CD4-positive, alpha-beta memory T cell (primary cell): ENCODE measurements around the gene HOXB5. TPM values are rescaled to one million over a fixed set of nuclear protein-coding genes. Genes with fewer than 3 reads are reported as not detected.

Source experiments
- CTCF ChIA-PET: fragments of 350-600 bp; sonication (Branson Sonifier 250); formaldehyde crosslinking; loops from one replicate; lab custom pipeline; 2021; ENCODE audit warnings: inconsistent platforms; ENCODE audit not compliant: partially characterized antibody; lab: Charles Lee
- POLR2A ChIA-PET: fragments of 350-600 bp; sonication (Branson Sonifier 250); formaldehyde crosslinking; loops from one replicate; lab custom pipeline; 2021; ENCODE audit not compliant: partially characterized antibody; lab: Charles Lee
- DNase-seq, 5 donors: peaks; one replicate each; pipeline versions ENCODE4 v3.0.0 to v3.0.0-alpha.2; 2020 to 2022; ENCODE audit warnings: mixed read lengths in 1 of 5
- H3K27ac ChIP-seq: one replicate; pipeline ENCODE4 v1.7.0; 2013; ENCODE audit warnings: low read depth, low read length
- H3K27me3 ChIP-seq: 2 replicates; pipeline ENCODE4 v1.7.0; 2013; ENCODE audit warnings: mild to moderate bottlenecking, low read length, moderate library complexity; ENCODE audit not compliant: insufficient read depth
- H3K36me3 ChIP-seq: 2 replicates; pipeline ENCODE4 v1.7.0; 2013; ENCODE audit warnings: mild to moderate bottlenecking, low read length, moderate library complexity; ENCODE audit not compliant: insufficient read depth
- H3K4me1 ChIP-seq: 2 replicates; pipeline ENCODE4 v1.7.0; 2013; ENCODE audit warnings: mild to moderate bottlenecking, low read length, moderate library complexity; ENCODE audit not compliant: insufficient read depth
- H3K4me3 ChIP-seq, 2 donors: one replicate each; pipeline ENCODE4 v1.7.0; 2013; ENCODE audit warnings: low read length in 2 of 2, mild to moderate bottlenecking in 1 of 2
- H3K9me3 ChIP-seq, 2 donors: one replicate each; pipeline ENCODE4 v1.7.0; 2013; ENCODE audit warnings: low read length in 2 of 2, control low read depth in 1 of 2; ENCODE audit not compliant: control insufficient read depth in 1 of 2
- H3K27ac Mint-ChIP-seq, 7 donors: one replicate each; pipeline ENCODE4 v1.8.0; 2020 to 2021; ENCODE audit warnings: mixed read lengths in 7 of 7, mild to moderate bottlenecking in 6 of 7, inconsistent platforms in 3 of 7, moderate library complexity in 3 of 7
- H3K27me3 Mint-ChIP-seq, 2 donors: one replicate each; pipeline ENCODE4 v1.8.0; 2020 to 2021; ENCODE audit warnings: mixed read lengths in 2 of 2
- H3K36me3 Mint-ChIP-seq, 2 donors: one replicate each; pipeline ENCODE4 v1.8.0; 2020 to 2021; ENCODE audit warnings: mixed read lengths in 2 of 2, inconsistent platforms in 1 of 2, mild to moderate bottlenecking in 1 of 2
- H3K4me1 Mint-ChIP-seq, 4 donors: one replicate each; pipeline ENCODE4 v1.8.0; 2020 to 2021; ENCODE audit warnings: mixed read lengths in 4 of 4, mild to moderate bottlenecking in 1 of 4
- H3K4me3 Mint-ChIP-seq, 8 donors: one replicate each; pipeline ENCODE4 v1.8.0; 2020 to 2021; ENCODE audit warnings: mixed read lengths in 8 of 8, mild to moderate bottlenecking in 7 of 8, moderate library complexity in 6 of 8, inconsistent platforms in 3 of 8
- H3K9me3 Mint-ChIP-seq, 8 donors: one replicate each; pipeline ENCODE4 v1.8.0; 2020 to 2021; ENCODE audit warnings: mixed read lengths in 8 of 8, mild to moderate bottlenecking in 5 of 8, inconsistent platforms in 3 of 8, moderate library complexity in 1 of 8
- intact Hi-C: fragments of 100-400 bp; cut with micrococcal nuclease; formaldehyde crosslinking; loops from one replicate; pipeline ENCODE4 v1.15.1; 2023
- polyA plus RNA-seq, 2 donors: library from polyadenylated mRNA; unstranded; fragments of 300-500 nt; fragmentation: Illumina TruSeq; gene quantifications; one replicate each; pipeline ENCODE4 v1.2.3, GENCODE V29; 2021
- total RNA-seq, 2 experiments: library from RNA; stranded (reverse); gene quantifications; one replicate each; pipeline ENCODE4 v1.2.3, GENCODE V29; 2021

Gene HOXB5
- total and polyA plus RNA-seq, 4 experiments from 2014 or later, result not detected

GRCh38 chr17:48631693-48632578, 38.4 kb upstream of the HOXB5 start:
- POLR2A ChIA-PET, result no interaction called here
- CTCF ChIA-PET, result interaction anchor here (0.7 to 1.7 kb wide), 7 partner anchors 10 to 252 kb away, joined by 3 to 5 read pairs (median 4); partner anchors contain the start of gene HOXB8
- Histone ChIP-seq H3K4me3 (no peak overlapping the region), H3K27me3 (peaks cover 68% of the 10 kb centered on the region), H3K36me3 (no peaks in the 10 kb centered on the region), H3K4me1 (peaks cover 20% of the 10 kb centered on the region), H3K9me3 (no peaks in the 10 kb centered on the region), H3K27ac (no peak overlapping the region)
- Mint-ChIP-seq H3K9me3 (no peaks in the 10 kb centered on the region), H3K27ac (no peak overlapping the region), H3K27me3 (peaks cover 69 to 79% of the 10 kb centered on the region in 2 donors), H3K4me3 (no peak overlapping the region), H3K36me3 (peaks cover 0 to 7% of the 10 kb centered on the region in 2 donors), H3K4me1 (peaks cover 0 to 24% (median 9%) of the 10 kb centered on the region in 4 donors)
- intact Hi-C loops, result no loop called here
- DNase-seq, result no peak

GRCh38 chr17:48630925-48631692, 37.5 kb upstream of the HOXB5 start:
- intact Hi-C loops, result no loop called here
- Mint-ChIP-seq H3K27ac (no peak overlapping the region), H3K4me1 (peaks cover 4 to 27% (median 9%) of the 10 kb centered on the region in 4 donors), H3K9me3 (no peaks in the 10 kb centered on the region), H3K27me3 (peaks cover 68 to 78% of the 10 kb centered on the region in 2 donors), H3K36me3 (peaks cover 0 to 7% of the 10 kb centered on the region in 2 donors), H3K4me3 (no peak overlapping the region)
- ChIA-PET CTCF (interaction anchor here (1.1 to 1.7 kb wide), 4 partner anchors 9 to 253 kb away, joined by 3 to 5 read pairs (median 4); no protein-coding TSS in a partner anchor), POLR2A (no interaction called here)
- no peak for DNase-seq
- Histone ChIP-seq H3K36me3 (no peaks in the 10 kb centered on the region), H3K27me3 (peaks cover 63% of the 10 kb centered on the region), H3K9me3 (no peaks in the 10 kb centered on the region), H3K4me3 (no peak overlapping the region), H3K4me1 (peaks cover 18% of the 10 kb centered on the region), H3K27ac (no peak overlapping the region)

- no peak overlapping the region for H3K4me3 ChIP-seq
- H3K27ac ChIP-seq, result no peak overlapping the region
- H3K27me3 ChIP-seq, result peaks cover 58% of the 10 kb centered on the region
- no peak for DNase-seq
- H3K9me3 Mint-ChIP-seq, result no peaks in the 10 kb centered on the region
- no peak overlapping the region for H3K4me3 Mint-ChIP-seq
- H3K4me1 Mint-ChIP-seq, result peaks cover 8 to 36% (median 12%) of the 10 kb centered on the region in 4 donors
- H3K36me3 Mint-ChIP-seq, result peaks cover 0 to 7% of the 10 kb centered on the region in 2 donors
- H3K27me3 Mint-ChIP-seq, result peaks cover 63 to 72% of the 10 kb centered on the region in 2 donors
- ChIA-PET CTCF (interaction anchor here (2.9 kb wide), 1 partner anchor 12 kb away, joined by 13 read pairs; no protein-coding TSS in a partner anchor), POLR2A (no interaction called here)
- H3K27ac Mint-ChIP-seq, result no peak overlapping the region
- H3K36me3 ChIP-seq, result no peaks in the 10 kb centered on the region
- H3K4me1 ChIP-seq, result peaks cover 26% of the 10 kb centered on the region
- no peaks in the 10 kb centered on the region for H3K9me3 ChIP-seq
- intact Hi-C loops, result no loop called here
Observed at GRCh38 chr17:48630009-48630924, 36.7 kb upstream of the HOXB5 start.

GRCh38 chr17:48629411-48629759, 35.8 kb upstream of the HOXB5 start:
- H3K27ac ChIP-seq, result no peak overlapping the region
- H3K27me3 ChIP-seq, result peaks cover 57% of the 10 kb centered on the region
- H3K9me3 ChIP-seq, result no peaks in the 10 kb centered on the region
- ChIA-PET POLR2A (no interaction called here), CTCF (interaction anchor here (2.9 kb wide), 1 partner anchor 11 kb away, joined by 13 read pairs; no protein-coding TSS in a partner anchor)
- Mint-ChIP-seq H3K27ac (no peak overlapping the region), H3K4me3 (no peak overlapping the region), H3K9me3 (no peaks in the 10 kb centered on the region), H3K4me1 (peaks cover 8 to 36% (median 12%) of the 10 kb centered on the region in 4 donors), H3K36me3 (peaks cover 0 to 7% of the 10 kb centered on the region in 2 donors), H3K27me3 (peaks cover 56 to 68% of the 10 kb centered on the region in 2 donors)
- H3K36me3 ChIP-seq, result no peaks in the 10 kb centered on the region
- no peak for DNase-seq
- intact Hi-C loops, result no loop called here
- no peak overlapping the region for H3K4me3 ChIP-seq
- peaks cover 35% of the 10 kb centered on the region for H3K4me1 ChIP-seq

- no peaks in the 10 kb centered on the region for H3K9me3 Mint-ChIP-seq
- H3K36me3 Mint-ChIP-seq, result peaks cover 0 to 7% of the 10 kb centered on the region in 2 donors
- ChIA-PET POLR2A (no interaction called here), CTCF (interaction anchor here (1.0 to 2.9 kb wide), 2 partner anchors 10 to 16 kb away, joined by 3 to 13 read pairs; no protein-coding TSS in a partner anchor)
- intact Hi-C loops, result no loop called here
- no peak overlapping the region for H3K27ac Mint-ChIP-seq
- Histone ChIP-seq H3K9me3 (no peaks in the 10 kb centered on the region), H3K27me3 (peaks cover 60% of the 10 kb centered on the region), H3K4me3 (no peak overlapping the region), H3K27ac (no peak overlapping the region), H3K4me1 (peaks cover 34% of the 10 kb centered on the region), H3K36me3 (no peaks in the 10 kb centered on the region)
- H3K27me3 Mint-ChIP-seq, result peaks cover 59 to 71% of the 10 kb centered on the region in 2 donors
- H3K4me3 Mint-ChIP-seq, result peak overlapping the region in 1 of 8 donors; percentile 4
- DNase-seq, result no peak
- H3K4me1 Mint-ChIP-seq, result peaks cover 8 to 36% (median 12%) of the 10 kb centered on the region in 4 donors
Observed at GRCh38 chr17:48628649-48629410, 35.3 kb upstream of the HOXB5 start.
